GM12874 (cell line): ENCODE data around the gene TAPT1.

Source experiments
- CTCF ChIP-seq: IDR thresholded peaks from 2 replicates; pipeline ENCODE4 v1.5.1; 2011; ENCODE audit warnings: low read depth, mild to moderate bottlenecking, control low read depth, low read length, moderate library complexity; ENCODE audit not compliant: insufficient read depth

TAPT1 gene

GRCh38 chr4:16256343-16256742, 30.1 kb upstream of the TAPT1 start:
- TF ChIP-seq CTCF, result no peak

DNA sequence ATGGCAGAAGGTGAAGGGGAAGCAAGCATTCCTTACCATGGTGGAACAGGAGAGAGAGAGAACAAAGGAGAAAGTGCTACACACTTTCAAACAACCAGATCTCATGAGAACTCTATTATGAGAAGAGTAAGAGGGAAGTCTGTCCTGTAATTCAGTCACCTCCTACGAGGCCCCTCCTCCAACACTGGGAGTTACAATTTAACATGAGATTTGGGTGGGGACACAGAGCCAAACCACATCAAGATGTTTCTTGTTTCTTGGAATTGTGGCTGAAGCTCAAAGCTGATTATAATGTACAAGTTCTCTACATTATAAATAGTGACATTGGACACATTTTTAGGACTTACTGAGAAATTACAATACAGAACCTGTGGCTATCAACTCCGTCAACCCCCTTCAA, 29.5 kb upstream of the TAPT1 start:
- TF ChIP-seq CTCF, result no peak

GRCh38 chr4:16253127-16253960, 27.1 kb upstream of the TAPT1 start:
- no peak for TF ChIP-seq CTCF

DNA sequence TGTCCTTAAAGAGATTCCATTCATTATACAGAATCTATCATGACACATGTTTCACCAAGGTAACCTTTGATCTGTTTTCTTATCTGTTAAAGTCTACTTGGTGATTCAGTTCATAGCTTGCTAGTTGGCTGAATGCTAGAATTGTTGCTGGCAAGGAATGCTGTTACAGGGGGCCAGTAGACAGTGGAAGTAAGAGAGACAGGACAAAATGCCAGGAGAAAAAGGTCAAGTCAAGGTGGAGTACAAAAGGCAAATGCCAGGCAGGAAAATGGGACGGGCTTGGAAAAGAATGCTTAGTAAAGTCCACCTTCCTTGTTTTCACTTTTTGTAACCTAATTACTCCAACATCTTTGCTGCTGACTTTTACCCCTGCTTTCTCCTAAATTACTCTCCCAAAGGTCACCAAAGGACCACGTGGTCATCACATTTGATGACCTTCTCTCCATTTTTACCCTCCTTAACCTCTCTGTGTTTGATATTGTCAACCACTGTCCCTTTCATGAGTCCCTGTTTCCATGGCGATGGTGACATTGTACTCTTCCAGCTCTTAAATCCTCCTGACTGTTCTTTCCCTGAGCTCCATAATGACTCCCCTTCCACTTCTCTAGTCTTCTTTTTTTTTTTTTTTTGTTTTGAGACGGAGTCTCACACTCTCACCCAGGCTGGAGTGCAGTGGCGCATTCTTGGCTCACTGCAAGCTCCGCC, 24.5 kb upstream of the TAPT1 start:
- no peak for TF ChIP-seq CTCF

- TF ChIP-seq CTCF, result no peak
These were observed 22.3 kb upstream of the TAPT1 start for GRCh38 chr4:16248605-16249004.

- no peak for TF ChIP-seq CTCF
These were observed 19.0 kb upstream of the TAPT1 start for GRCh38 chr4:16245241-16245640.

GRCh38 chr4:16243285-16243684, 17.0 kb upstream of the TAPT1 start:
- no peak for TF ChIP-seq CTCF
